HepG2 (cell line): ENCODE measurements around the gene ZNF606. TPM values are rescaled to one million over a fixed set of nuclear protein-coding genes. Genes with fewer than 3 reads are reported as not detected.

ENCODE experiments used
- ATAC-seq: fragments of 200-7000 bp; cut with Tn5 transposase; 3 replicates; pipeline ENCODE4 v1.9.1; 2020; ENCODE audit warnings: mild to moderate bottlenecking, moderate library complexity
- BruUV-seq: library from RNA; stranded (reverse); fragments of 400-500 nt; replicated peaks from 2 replicates; lab custom pipeline; 2021; lab: Mats Ljungman, UMichigan
- CTCF ChIA-PET: fragments of 300-600 bp; formaldehyde crosslinking; extraction: SDS; loops from one replicate; lab custom pipeline; 2021; ENCODE audit warnings: low total read pairs, inconsistent platforms, low intra/inter-chr PET ratio; lab: Yijun Ruan, JAX
- POLR2A ChIA-PET: fragments of 350-600 bp; sonication (Branson Sonifier 250); formaldehyde crosslinking; loops from one replicate; lab custom pipeline; 2020; ENCODE audit warnings: antibody characterized with exemption, inconsistent platforms; lab: Yijun Ruan, JAX
- DNase-seq: peaks from one replicate; pipeline ENCODE4 v3.0.0-alpha.2; 2015; ENCODE audit warnings: low spot score
- FAIRE-seq: peaks from 3 replicates; lab custom pipeline; 2011; peaks lifted over from hg19 to GRCh38; lab: Jason Lieb, UNC
- H2AFZ ChIP-seq: one replicate; pipeline ENCODE4 v1.6.1; 2011; ENCODE audit warnings: low read length, inconsistent platforms
- H3K27ac ChIP-seq: fragments of 300-600 bp; 3 replicates; pipeline ENCODE4 v1.8.0; 2011; ENCODE audit warnings: mixed run types, mild to moderate bottlenecking, mixed read lengths, low read length, inconsistent platforms; ENCODE audit not compliant: insufficient read depth; ENCODE audit errors: extremely low read length
- H3K27me3 ChIP-seq, 2 experiments: fragments of 200-600 bp in 1 of 2; 2 replicates in 1 of 2; 3 replicates in 1 of 2; pipeline versions ENCODE4 v1.6.0 to v1.8.0; 2011; ENCODE audit warnings: low read length in 2 of 2, mild to moderate bottlenecking in 2 of 2, moderate library complexity in 2 of 2, inconsistent platforms in 1 of 2; ENCODE audit not compliant: insufficient read depth in 2 of 2, control insufficient read depth in 1 of 2
- H3K36me3 ChIP-seq, 2 experiments: fragments of 200-600 bp in 1 of 2; replicated peaks in 1 of 2; 2 replicates in 1 of 2; 3 replicates in 1 of 2; pipeline versions ENCODE4 v1.5.1 to v1.8.0; 2011; ENCODE audit warnings: low read length in 2 of 2, inconsistent platforms in 1 of 2; ENCODE audit not compliant: insufficient read depth in 2 of 2, control insufficient read depth in 1 of 2
- H3K4me1 ChIP-seq: 2 replicates; pipeline ENCODE4 v1.5.1; 2012; ENCODE audit warnings: low read length, inconsistent platforms; ENCODE audit not compliant: insufficient read depth
- H3K4me2 ChIP-seq: 2 replicates; pipeline ENCODE4 v1.6.0; 2011; ENCODE audit warnings: low read depth, low read length, inconsistent platforms
- H3K4me3 ChIP-seq, 3 experiments: fragments of 200-600 bp in 1 of 3; sonication (generic), shearing (Covaris generic) in 1 of 3; replicated peaks in 1 of 3; 2 replicates each; pipeline ENCODE4 v1.5.1; 2011 to 2016; ENCODE audit warnings: low read length in 3 of 3, inconsistent platforms in 2 of 3, low read depth in 2 of 3, mild to moderate bottlenecking in 2 of 3, control low read depth in 1 of 3, mixed read lengths in 1 of 3; ENCODE audit not compliant: insufficient read depth in 1 of 3
- H3K79me2 ChIP-seq: one replicate; pipeline ENCODE4 v1.6.1; 2011; ENCODE audit warnings: low read length, inconsistent platforms; ENCODE audit not compliant: insufficient read depth
- H3K9ac ChIP-seq: 2 replicates; pipeline ENCODE4 v1.6.0; 2011; ENCODE audit warnings: mild to moderate bottlenecking, low read depth, low read length, inconsistent platforms; ENCODE audit not compliant: insufficient read depth
- H3K9me3 ChIP-seq: 2 replicates; pipeline ENCODE4 v1.5.1; 2012; ENCODE audit warnings: mild to moderate bottlenecking, low read length
- H4K20me1 ChIP-seq: 2 replicates; pipeline ENCODE4 v1.6.0; 2011; ENCODE audit warnings: inconsistent platforms, mild to moderate bottlenecking, low read length, moderate library complexity; ENCODE audit not compliant: insufficient read depth
- BCL3 ChIP-seq: sonication (generic); formaldehyde crosslinking; IDR thresholded peaks from 2 replicates; pipeline ENCODE4 v1.5.1; 2020; ENCODE audit warnings: mild to moderate bottlenecking, missing genetic modification reagents, moderate library complexity
- BRF2 ChIP-seq: sonication (generic); formaldehyde crosslinking; IDR thresholded peaks from 2 replicates; pipeline ENCODE4 v1.8.1; 2022; ENCODE audit warnings: mild to moderate bottlenecking, missing genetic modification reagents
- NFIB ChIP-seq: sonication (generic); formaldehyde crosslinking; IDR thresholded peaks from 2 replicates; pipeline ENCODE4 v1.9.0; 2021; ENCODE audit warnings: missing genetic modification reagents, mild to moderate bottlenecking, borderline replicate concordance
- NONO ChIP-seq, 2 experiments: fragments of 450-650 bp in 1 of 2; sonication (generic) in 1 of 2; formaldehyde crosslinking in 1 of 2; IDR thresholded peaks in 1 of 2; conservative IDR thresholded peaks in 1 of 2; 2 replicates each; pipeline versions ENCODE4 v1.6.1 to v1.8.0; 2017 to 2022; ENCODE audit warnings: mild to moderate bottlenecking in 1 of 2, missing genetic modification reagents in 1 of 2, moderate library complexity in 1 of 2
- RNF2 ChIP-seq: fragments of 450-650 bp; conservative IDR thresholded peaks from 2 replicates; pipeline ENCODE4 v1.6.1; 2016; ENCODE audit warnings: low read depth
- ZNF670 ChIP-seq: sonication (generic); formaldehyde crosslinking; IDR thresholded peaks from 2 replicates; pipeline ENCODE4 v1.8.0; 2022; ENCODE audit warnings: mild to moderate bottlenecking, missing genetic modification reagents, borderline replicate concordance
- WGBS: methylation state at CpG from one replicate; pipeline ENCODE4 v1.1.6; 2017; ENCODE audit warnings: low lambda C conversion rate; 5-methylcytosine and 5-hydroxymethylcytosine counted together
- in situ Hi-C: cut with HindIII; loops from 2 replicates; pipeline ENCODE4 v1.10.0; 2017; ENCODE audit warnings: low pct_unique_long_range_greater_than_20kb; ENCODE audit not compliant: extremely low pct_ligation_motif_present
- intact Hi-C: fragments of 100-400 bp; cut with micrococcal nuclease; formaldehyde crosslinking; loops from one replicate; pipeline ENCODE4 v1.10.0; 2022; ENCODE audit not compliant: unreplicated experiment
- polyA plus RNA-seq, 8 experiments: library from polyadenylated mRNA; depleted of rRNA in 3 of 8; stranded (reverse) in 7 of 8; unstranded in 1 of 8; fragments of >200 nt; fragmentation: Illumina TruSeq in 4 of 8; extraction: Trizol in 4 of 8; gene quantifications; 2 replicates each; pipeline versions ENCODE4 v1.2.1 to v1.2.3, GENCODE V29; 2011 to 2016; ENCODE audit warnings: low read depth in 4 of 8, missing spikeins in 1 of 8, mixed read lengths in 1 of 8; ENCODE audit not compliant: insufficient read depth in 1 of 8
- total RNA-seq, 5 experiments: library from RNA; depleted of rRNA; stranded (reverse); fragments of >200 nt; fragmentation: Illumina TruSeq; extraction: Trizol; gene quantifications; 2 replicates each; pipeline ENCODE4 v1.2.3, GENCODE V29; 2016; ENCODE audit warnings: low read depth in 1 of 5
- TF ChIP-seq, protein P1 (sequence below): sonication (generic); formaldehyde crosslinking; IDR thresholded peaks from 2 replicates; pipeline ENCODE4 v1.5.0; 2020; ENCODE audit warnings: mild to moderate bottlenecking, missing genetic modification reagents
- TF ChIP-seq, protein P2 (sequence below): sonication (generic); formaldehyde crosslinking; IDR thresholded peaks from 2 replicates; pipeline ENCODE4 v1.8.0; 2022; ENCODE audit warnings: missing genetic modification reagents, mild to moderate bottlenecking, moderate library complexity, borderline replicate concordance

ZNF606 gene
- total and polyA plus RNA-seq, 2 of the 13 experiments (the other 11 are each of a cell fraction or from before 2014, with no cell fraction given) = 4.2 to 14.8 TPM

DNA sequence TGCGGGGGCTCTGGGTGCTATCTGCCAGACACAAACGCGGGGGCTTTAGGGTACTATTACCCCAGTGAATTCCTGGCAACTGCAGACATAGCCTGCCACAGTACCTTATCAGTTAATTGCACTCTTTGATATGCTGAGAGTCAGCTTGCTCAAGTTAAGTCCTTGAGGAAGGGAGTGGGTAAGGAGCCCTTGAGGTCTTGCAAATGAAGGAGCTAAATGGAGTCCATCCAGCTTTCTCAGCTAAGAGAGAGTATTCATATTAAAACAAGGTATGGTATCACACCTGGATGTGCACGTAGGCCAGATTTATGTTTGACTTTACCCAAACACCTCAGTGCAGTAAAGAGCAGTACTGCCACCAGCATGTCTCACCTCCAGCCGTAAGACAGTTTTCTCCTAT lies 11.5 kb upstream of the ZNF606 start:
- BruUV-seq = no TSS peak
- FAIRE-seq (no peak), ATAC-seq (no peak), DNase-seq (no peak)
- in situ Hi-C loops = no loop called here
- no peaks in the 10 kb centered on the region for H3K79me2 ChIP-seq
- ChIA-PET CTCF (no interaction called here), POLR2A (no interaction called here)
- no peaks in the 10 kb centered on the region for H4K20me1 ChIP-seq
- H2AFZ ChIP-seq = no peak overlapping the region
- H3K4me1 ChIP-seq = 0 out of 2 replicates have a peak, but pooled peaks cover 11% of the 10 kb centered on the region
- no peak overlapping the region for H3K4me3 ChIP-seq
- intact Hi-C loops = no loop called here
- WGBS = 47% methylated on average over 5 of the region's 5 CpGs
- no peak overlapping the region for H3K27ac ChIP-seq
- no peak overlapping the region for H3K9ac ChIP-seq
- H3K27me3 ChIP-seq = no peaks in the 10 kb centered on the region; a peak in 1 of 5 replicates
- no peaks in the 10 kb centered on the region for H3K36me3 ChIP-seq
- TF ChIP-seq RNF2 (no peak), NONO (IDR thresholded peaks at IDR 0.05) (no peak), NONO (CRISPR knock-in tag; conservative IDR thresholded peaks at IDR 0.05) (no peak), BRF2 (CRISPR knock-in tag) (no peak), NFIB (CRISPR knock-in tag) (no peak), BCL3 (CRISPR knock-in tag) (no peak), ZNF670 (no peak)
- TF ChIP-seq, protein P1, sequence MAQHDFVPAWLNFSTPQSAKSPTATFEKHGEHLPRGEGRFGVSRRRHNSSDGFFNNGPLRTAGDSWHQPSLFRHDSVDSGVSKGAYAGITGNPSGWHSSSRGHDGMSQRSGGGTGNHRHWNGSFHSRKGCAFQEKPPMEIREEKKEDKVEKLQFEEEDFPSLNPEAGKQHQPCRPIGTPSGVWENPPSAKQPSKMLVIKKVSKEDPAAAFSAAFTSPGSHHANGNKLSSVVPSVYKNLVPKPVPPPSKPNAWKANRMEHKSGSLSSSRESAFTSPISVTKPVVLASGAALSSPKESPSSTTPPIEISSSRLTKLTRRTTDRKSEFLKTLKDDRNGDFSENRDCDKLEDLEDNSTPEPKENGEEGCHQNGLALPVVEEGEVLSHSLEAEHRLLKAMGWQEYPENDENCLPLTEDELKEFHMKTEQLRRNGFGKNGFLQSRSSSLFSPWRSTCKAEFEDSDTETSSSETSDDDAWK = no peak
- TF ChIP-seq, protein P2, sequence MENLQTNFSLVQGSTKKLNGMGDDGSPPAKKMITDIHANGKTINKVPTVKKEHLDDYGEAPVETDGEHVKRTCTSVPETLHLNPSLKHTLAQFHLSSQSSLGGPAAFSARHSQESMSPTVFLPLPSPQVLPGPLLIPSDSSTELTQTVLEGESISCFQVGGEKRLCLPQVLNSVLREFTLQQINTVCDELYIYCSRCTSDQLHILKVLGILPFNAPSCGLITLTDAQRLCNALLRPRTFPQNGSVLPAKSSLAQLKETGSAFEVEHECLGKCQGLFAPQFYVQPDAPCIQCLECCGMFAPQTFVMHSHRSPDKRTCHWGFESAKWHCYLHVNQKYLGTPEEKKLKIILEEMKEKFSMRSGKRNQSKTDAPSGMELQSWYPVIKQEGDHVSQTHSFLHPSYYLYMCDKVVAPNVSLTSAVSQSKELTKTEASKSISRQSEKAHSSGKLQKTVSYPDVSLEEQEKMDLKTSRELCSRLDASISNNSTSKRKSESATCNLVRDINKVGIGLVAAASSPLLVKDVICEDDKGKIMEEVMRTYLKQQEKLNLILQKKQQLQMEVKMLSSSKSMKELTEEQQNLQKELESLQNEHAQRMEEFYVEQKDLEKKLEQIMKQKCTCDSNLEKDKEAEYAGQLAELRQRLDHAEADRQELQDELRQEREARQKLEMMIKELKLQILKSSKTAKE (CRISPR knock-in tag) = no peak
- H3K4me2 ChIP-seq = no peak overlapping the region
- peaks cover 55% of the 10 kb centered on the region for H3K9me3 ChIP-seq
